Measurements from ENCODE around the gene ADAMTS12. TPM values are rescaled to one million over a fixed set of nuclear protein-coding genes. Genes with fewer than 3 reads are reported as not detected.

The ADAMTS12 gene
- total RNA-seq, 2 donors from 2014 or later = 2.3 to 8.9 TPM

DNA sequence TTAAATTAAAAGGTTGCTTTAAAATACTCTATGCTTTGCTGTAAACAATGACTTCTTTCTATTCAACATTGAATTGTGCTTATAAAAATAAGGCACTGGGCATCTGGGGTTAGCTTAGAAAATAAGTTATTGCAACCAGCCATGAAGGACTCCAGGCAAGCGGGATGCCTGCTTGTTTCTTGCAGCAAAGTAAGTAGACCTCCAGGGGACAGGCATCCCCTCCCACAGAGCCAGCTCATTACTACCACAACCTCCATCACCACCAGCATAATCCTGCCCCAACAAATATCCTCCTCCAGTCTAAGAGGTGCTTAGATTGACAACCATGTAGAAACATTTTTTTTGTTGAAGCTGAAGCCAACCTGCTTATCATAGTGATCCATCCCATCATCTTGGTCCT lies 260.7 kb downstream of the ADAMTS12 start:
- Histone ChIP-seq H3K4me3 (no peak overlapping the region), H3K4me1 (no peaks in the 10 kb centered on the region), H3K9me3 (no peaks in the 10 kb centered on the region), H3K27me3 (no peaks in the 10 kb centered on the region), H3K27ac (no peak overlapping the region), H3K36me3 (replicated peaks in 1 of 2; ENCODE audit: insufficient read depth in 1 of 2, low read depth in 2 of 2) (no peaks in the 10 kb centered on the region)
- WGBS, 2 donors = 86 to 92% methylated on average over 1 of the region's 1 CpG
- TF ChIP-seq POLR2A (IDR thresholded peaks at IDR 0.05) = no peak
- TF ChIP-seq, protein P1, sequence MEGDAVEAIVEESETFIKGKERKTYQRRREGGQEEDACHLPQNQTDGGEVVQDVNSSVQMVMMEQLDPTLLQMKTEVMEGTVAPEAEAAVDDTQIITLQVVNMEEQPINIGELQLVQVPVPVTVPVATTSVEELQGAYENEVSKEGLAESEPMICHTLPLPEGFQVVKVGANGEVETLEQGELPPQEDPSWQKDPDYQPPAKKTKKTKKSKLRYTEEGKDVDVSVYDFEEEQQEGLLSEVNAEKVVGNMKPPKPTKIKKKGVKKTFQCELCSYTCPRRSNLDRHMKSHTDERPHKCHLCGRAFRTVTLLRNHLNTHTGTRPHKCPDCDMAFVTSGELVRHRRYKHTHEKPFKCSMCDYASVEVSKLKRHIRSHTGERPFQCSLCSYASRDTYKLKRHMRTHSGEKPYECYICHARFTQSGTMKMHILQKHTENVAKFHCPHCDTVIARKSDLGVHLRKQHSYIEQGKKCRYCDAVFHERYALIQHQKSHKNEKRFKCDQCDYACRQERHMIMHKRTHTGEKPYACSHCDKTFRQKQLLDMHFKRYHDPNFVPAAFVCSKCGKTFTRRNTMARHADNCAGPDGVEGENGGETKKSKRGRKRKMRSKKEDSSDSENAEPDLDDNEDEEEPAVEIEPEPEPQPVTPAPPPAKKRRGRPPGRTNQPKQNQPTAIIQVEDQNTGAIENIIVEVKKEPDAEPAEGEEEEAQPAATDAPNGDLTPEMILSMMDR (IDR thresholded peaks at IDR 0.05) = no peak
- intact Hi-C loops (cut with DNase I) = no loop called here
- no peak for ATAC-seq
- DNase-seq = no peak

DNA sequence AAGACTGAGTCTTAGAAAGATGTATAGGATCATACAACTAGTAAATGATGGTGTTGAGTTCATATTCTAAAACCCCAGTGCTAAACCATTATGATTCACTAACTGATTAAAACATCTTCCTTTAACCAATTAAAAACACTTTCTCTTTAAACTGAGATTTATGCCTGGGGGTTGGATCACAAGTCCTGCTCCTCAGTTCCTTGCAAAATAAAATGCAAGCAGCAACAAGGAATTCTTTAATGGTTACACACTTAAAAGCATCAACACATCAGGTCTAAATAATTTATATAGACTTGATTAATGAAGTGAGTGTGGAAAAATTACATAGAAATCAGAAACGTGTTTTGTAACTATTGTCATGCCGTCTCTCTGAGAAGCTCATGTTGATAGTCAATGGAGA lies 261.8 kb downstream of the ADAMTS12 start:
- DNase-seq (no peak), ATAC-seq (no peak)
- intact Hi-C loops (cut with DNase I) = no loop called here
- no peak for TF ChIP-seq POLR2A (IDR thresholded peaks at IDR 0.05)
- TF ChIP-seq, protein P1 (IDR thresholded peaks at IDR 0.05) = no peak
- no peaks in the 10 kb centered on the region for H3K4me1 ChIP-seq
- H3K9me3 ChIP-seq = no peaks in the 10 kb centered on the region
- H3K36me3 ChIP-seq (replicated peaks in 1 of 2; ENCODE audit: insufficient read depth in 1 of 2, low read depth in 2 of 2) = no peaks in the 10 kb centered on the region
- no peaks in the 10 kb centered on the region for H3K27me3 ChIP-seq
- H3K4me3 ChIP-seq = no peak overlapping the region
- WGBS, 2 donors = 45 to 70% methylated on average over 2 of the region's 2 CpGs
- H3K27ac ChIP-seq = no peak overlapping the region

DNA sequence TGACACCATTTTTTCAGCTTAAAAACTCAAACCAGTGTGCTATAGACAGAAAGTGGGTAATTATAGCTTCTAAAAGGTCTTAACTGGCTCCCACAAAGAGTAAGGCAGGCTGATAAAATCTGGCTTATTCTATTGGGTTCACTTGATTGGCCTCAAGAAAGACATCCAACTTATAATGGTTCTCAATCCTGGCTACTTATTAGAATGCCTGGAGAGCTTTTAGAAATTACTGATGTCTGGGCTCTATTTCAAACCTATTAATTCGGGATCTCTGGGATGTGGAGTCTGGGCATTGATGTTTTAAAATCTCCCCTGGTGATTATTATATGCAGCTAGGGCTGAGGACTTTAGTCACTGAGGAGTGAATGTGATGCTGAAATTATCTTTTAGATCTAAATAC lies 263.0 kb downstream of the ADAMTS12 start:
- Histone ChIP-seq H3K27me3 (no peaks in the 10 kb centered on the region), H3K4me1 (no peaks in the 10 kb centered on the region), H3K4me3 (no peak overlapping the region), H3K9me3 (no peaks in the 10 kb centered on the region), H3K27ac (no peak overlapping the region), H3K36me3 (replicated peaks in 1 of 2; ENCODE audit: insufficient read depth in 1 of 2, low read depth in 2 of 2) (no peaks in the 10 kb centered on the region)
- ATAC-seq (no peak), DNase-seq (no peak)
- WGBS, 2 donors = 65 to 74% methylated on average over 1 of the region's 1 CpG
- intact Hi-C loops (cut with DNase I) = no loop called here
- TF ChIP-seq POLR2A (IDR thresholded peaks at IDR 0.05) = no peak
- TF ChIP-seq, protein P1 (IDR thresholded peaks at IDR 0.05) = no peak

DNA sequence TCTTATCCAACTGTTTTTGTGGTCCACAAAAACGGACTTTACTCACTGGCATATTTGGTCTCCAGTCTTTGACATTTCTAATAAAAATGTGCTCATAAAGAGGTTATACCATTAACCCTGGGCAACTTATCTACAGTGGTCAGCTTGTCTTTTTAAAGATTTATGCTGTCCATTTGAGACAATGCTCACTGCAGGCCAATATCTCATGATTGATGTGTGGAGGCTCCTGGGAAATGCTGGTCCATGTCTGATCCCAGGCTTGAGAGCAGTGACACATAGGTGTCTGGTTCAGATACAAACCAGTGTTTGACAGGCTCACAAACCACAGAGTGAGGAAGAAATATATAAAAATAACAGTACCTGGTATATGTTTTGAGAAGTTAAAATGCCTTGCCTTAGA lies 270.3 kb downstream of the ADAMTS12 start:
- 30 to 48% methylated on average over 1 of the region's 1 CpG for WGBS, 2 donors
- intact Hi-C loops (cut with DNase I) = no loop called here
- Histone ChIP-seq H3K9me3 (no peaks in the 10 kb centered on the region), H3K36me3 (replicated peaks in 1 of 2; ENCODE audit: insufficient read depth in 1 of 2, low read depth in 2 of 2) (no peaks in the 10 kb centered on the region), H3K4me1 (no peaks in the 10 kb centered on the region), H3K27ac (no peak overlapping the region), H3K4me3 (no peak overlapping the region), H3K27me3 (no peaks in the 10 kb centered on the region)
- no peak for TF ChIP-seq POLR2A (IDR thresholded peaks at IDR 0.05)
- TF ChIP-seq, protein P1 (IDR thresholded peaks at IDR 0.05) = no peak
- no peak for DNase-seq
- no peak for ATAC-seq

DNA sequence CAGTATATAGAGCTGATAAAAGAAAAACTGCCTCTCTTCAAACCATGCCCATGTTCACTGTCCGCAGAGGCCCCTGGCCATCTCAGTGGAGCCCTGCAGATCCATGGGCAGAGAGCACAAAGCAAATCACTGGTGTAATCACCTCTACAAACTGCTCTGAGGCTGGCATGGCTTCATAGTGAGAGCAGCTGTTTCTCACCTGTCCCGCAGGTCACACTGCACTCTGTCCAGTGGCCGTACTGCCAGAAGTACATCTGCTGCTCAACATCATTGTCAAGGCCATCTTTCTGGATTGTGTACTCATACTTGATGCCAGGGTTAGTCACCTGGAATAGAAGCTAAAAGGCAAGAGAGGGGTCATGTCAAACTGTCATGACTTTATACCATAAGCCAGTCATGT lies 277.8 kb downstream of the ADAMTS12 start:
- intact Hi-C loops (cut with DNase I) = no loop called here
- H3K27ac ChIP-seq = no peak overlapping the region
- H3K4me1 ChIP-seq = peaks cover 29% of the 10 kb centered on the region
- ATAC-seq (peak; percentile 84), DNase-seq (peak; percentile 58 to 83 (median 81))
- no peak overlapping the region for H3K4me3 ChIP-seq
- no peaks in the 10 kb centered on the region for H3K27me3 ChIP-seq
- no peaks in the 10 kb centered on the region for H3K9me3 ChIP-seq
- 31 to 35% methylated on average over 3 of the region's 3 CpGs for WGBS, 2 donors
- H3K36me3 ChIP-seq (replicated peaks in 1 of 2; ENCODE audit: insufficient read depth in 1 of 2, low read depth in 2 of 2) = no peaks in the 10 kb centered on the region
- TF ChIP-seq POLR2A (IDR thresholded peaks at IDR 0.05) = no peak
- TF ChIP-seq, protein P1 (IDR thresholded peaks at IDR 0.05) = no peak

Measured in body of pancreas (tissue), 4 donors.